ENCODE measurements around the gene RNU1-1.
"Not testable (repeated sequence)": the region's sequence is repeated elsewhere in the genome, so short reads cannot be mapped to it uniquely, and the experiment has no call there.

The RNU1-1 gene

GRCh38 chr1:16514107-16515055, at the start of gene RNU1-1:
TSS of gene RNU1-1 (minus strand) at chr1:16514285.
- CTCF ChIA-PET; DNase-seq (ENCODE audit: extremely low spot score): not testable (repeated sequence)
- POLR2A ChIA-PET = interaction anchor here (0.6 to 1.2 kb wide), 4 partner anchors 108 to 392 kb away, joined by 3 to 4 read pairs (median 4); partner anchors contain the start of gene RNU1-2

- CTCF ChIA-PET = interaction anchor here (0.6 kb wide), 1 partner anchor 60 kb away, joined by 3 read pairs; no protein-coding TSS in a partner anchor
- POLR2A ChIA-PET; DNase-seq (ENCODE audit: extremely low spot score): not testable (repeated sequence)
Observed at GRCh38 chr1:16561035-16561434, 47.0 kb upstream of the RNU1-1 start.

- POLR2A ChIA-PET; CTCF ChIA-PET; DNase-seq (ENCODE audit: extremely low spot score): not testable (repeated sequence)
Observed at GRCh38 chr1:16560498-16560897, 46.4 kb upstream of the RNU1-1 start.

- DNase-seq (ENCODE audit: extremely low spot score); POLR2A ChIA-PET: not testable (repeated sequence)
- CTCF ChIA-PET = interaction anchor here (1.4 kb wide), 1 partner anchor 61 kb away, joined by 4 read pairs; no protein-coding TSS in a partner anchor
Observed at GRCh38 chr1:16559688-16560087, 45.6 kb upstream of the RNU1-1 start.

GRCh38 chr1:16557034-16557433, 42.9 kb upstream of the RNU1-1 start:
- DNase-seq (ENCODE audit: extremely low spot score); CTCF ChIA-PET; POLR2A ChIA-PET: not testable (repeated sequence)

GRCh38 chr1:16553244-16553643, 39.2 kb upstream of the RNU1-1 start:
- DNase-seq (ENCODE audit: extremely low spot score); POLR2A ChIA-PET; CTCF ChIA-PET: not testable (repeated sequence)

- CTCF ChIA-PET; POLR2A ChIA-PET; DNase-seq (ENCODE audit: extremely low spot score): not testable (repeated sequence)
Observed at GRCh38 chr1:16550212-16550918, 36.3 kb upstream of the RNU1-1 start.

- CTCF ChIA-PET; POLR2A ChIA-PET; DNase-seq (ENCODE audit: extremely low spot score): not testable (repeated sequence)
Observed at GRCh38 chr1:16549545-16549944, 35.5 kb upstream of the RNU1-1 start.

- DNase-seq (ENCODE audit: extremely low spot score); CTCF ChIA-PET; POLR2A ChIA-PET: not testable (repeated sequence)
Observed at GRCh38 chr1:16547502-16548241, 33.6 kb upstream of the RNU1-1 start.

- POLR2A ChIA-PET; CTCF ChIA-PET; DNase-seq (ENCODE audit: extremely low spot score): not testable (repeated sequence)
Observed at GRCh38 chr1:16545682-16546095, 31.6 kb upstream of the RNU1-1 start.

GRCh38 chr1:16540421-16540893, 26.4 kb upstream of the RNU1-1 start:
- DNase-seq (ENCODE audit: extremely low spot score); CTCF ChIA-PET; POLR2A ChIA-PET: not testable (repeated sequence)

GRCh38 chr1:16537528-16537927, 23.4 kb upstream of the RNU1-1 start:
- POLR2A ChIA-PET; DNase-seq (ENCODE audit: extremely low spot score); CTCF ChIA-PET: not testable (repeated sequence)

GRCh38 chr1:16536796-16537195, 22.7 kb upstream of the RNU1-1 start:
- CTCF ChIA-PET; POLR2A ChIA-PET; DNase-seq (ENCODE audit: extremely low spot score): not testable (repeated sequence)

- POLR2A ChIA-PET; DNase-seq (ENCODE audit: extremely low spot score); CTCF ChIA-PET: not testable (repeated sequence)
Observed at GRCh38 chr1:16535898-16536297, 21.8 kb upstream of the RNU1-1 start.

GRCh38 chr1:16535487-16535886, 21.4 kb upstream of the RNU1-1 start:
- POLR2A ChIA-PET; DNase-seq (ENCODE audit: extremely low spot score): not testable (repeated sequence)
- CTCF ChIA-PET = interaction anchor here (1.0 kb wide), 1 partner anchor 95 kb away, joined by 3 read pairs; the partner anchor contains the start of gene NECAP2

GRCh38 chr1:16534829-16535456, 20.9 kb upstream of the RNU1-1 start:
- DNase-seq (ENCODE audit: extremely low spot score); POLR2A ChIA-PET: not testable (repeated sequence)
- CTCF ChIA-PET = interaction anchor here (1.0 kb wide), 1 partner anchor 94 kb away, joined by 3 read pairs; the partner anchor contains the start of gene NECAP2

GRCh38 chr1:16534239-16534828, 20.2 kb upstream of the RNU1-1 start:
- CTCF ChIA-PET = interaction anchor here (1.0 kb wide), 1 partner anchor 94 kb away, joined by 3 read pairs; the partner anchor contains the start of gene NECAP2
- POLR2A ChIA-PET = not testable (repeated sequence)

More at GRCh38 chr1:16534239-16534828, 20.2 kb upstream of the RNU1-1 start:
- DNase-seq (ENCODE audit: extremely low spot score) = not testable (repeated sequence)
